Neuronal stem cell (in vitro differentiated cells): Measurements from ENCODE around the gene MSANTD4.

Experiments used
- DNase-seq: peaks from one replicate; pipeline ENCODE4 v3.0.0-alpha.2; 2013; ENCODE audit warnings: low spot score
- H2AFZ ChIP-seq: one replicate; pipeline ENCODE4 v1.6.1; 2013; ENCODE audit warnings: mild to moderate bottlenecking, low read length, inconsistent platforms
- H2AK5ac ChIP-seq: 2 replicates; pipeline ENCODE4 v1.6.1; 2013; ENCODE audit warnings: low read depth, mild to moderate bottlenecking, inconsistent platforms, low read length, moderate library complexity, mixed read lengths
- H2BK120ac ChIP-seq: 2 replicates; pipeline ENCODE4 v1.6.1; 2013; ENCODE audit warnings: low read depth, mild to moderate bottlenecking, inconsistent platforms, low read length, moderate library complexity, mixed read lengths
- H2BK12ac ChIP-seq: one replicate; pipeline ENCODE4 v1.6.1; 2013; ENCODE audit warnings: low read length, inconsistent platforms
- H2BK15ac ChIP-seq: 2 replicates; pipeline ENCODE4 v1.6.1; 2013; ENCODE audit warnings: mild to moderate bottlenecking, low read length, inconsistent platforms, mixed read lengths
- H2BK5ac ChIP-seq: one replicate; pipeline ENCODE4 v1.6.1; 2013; ENCODE audit warnings: inconsistent platforms, mild to moderate bottlenecking, low read length, moderate library complexity
- H3K14ac ChIP-seq: one replicate; pipeline ENCODE4 v1.6.1; 2013; ENCODE audit warnings: low read length, inconsistent platforms
- H3K18ac ChIP-seq: 2 replicates; pipeline ENCODE4 v1.6.1; 2013; ENCODE audit warnings: low read length, inconsistent platforms
- H3K23ac ChIP-seq: 2 replicates; pipeline ENCODE4 v1.6.1; 2013; ENCODE audit warnings: low read depth, mild to moderate bottlenecking, mixed read lengths, low read length, inconsistent platforms; ENCODE audit not compliant: poor library complexity
- H3K27ac ChIP-seq: replicated peaks from 3 replicates; pipeline ENCODE4 v1.5.1; 2013; ENCODE audit warnings: low read length, inconsistent platforms
- H3K27me3 ChIP-seq, 3 experiments: 2 replicates each; pipeline ENCODE4 v1.6.1; 2013; ENCODE audit warnings: low read length in 3 of 3, mild to moderate bottlenecking in 2 of 3, inconsistent platforms in 1 of 3, low read depth in 1 of 3, mixed read lengths in 1 of 3, moderate library complexity in 1 of 3; ENCODE audit not compliant: control insufficient read depth in 3 of 3, insufficient read depth in 3 of 3
- H3K36me3 ChIP-seq, 2 donors: replicated peaks in 1 of 2; 2 replicates each; pipeline ENCODE4 v1.6.1; 2013; ENCODE audit warnings: low read length in 2 of 2; ENCODE audit not compliant: control insufficient read depth in 2 of 2, insufficient read depth in 2 of 2
- H3K4ac ChIP-seq: 2 replicates; pipeline ENCODE4 v1.6.1; 2013; ENCODE audit warnings: inconsistent platforms, mild to moderate bottlenecking, low read length, moderate library complexity
- H3K4me1 ChIP-seq, 2 donors: 1 replicate in 1 of 2; 2 replicates in 1 of 2; pipeline ENCODE4 v1.6.1; 2013; ENCODE audit warnings: low read length in 2 of 2, low read depth in 1 of 2; ENCODE audit not compliant: control insufficient read depth in 2 of 2, insufficient read depth in 1 of 2
- H3K4me2 ChIP-seq: one replicate; pipeline ENCODE4 v1.6.1; 2013; ENCODE audit warnings: mild to moderate bottlenecking, low read length, inconsistent platforms; ENCODE audit not compliant: insufficient read depth, poor library complexity, severe bottlenecking
- H3K4me3 ChIP-seq, 2 donors: 2 replicates each; pipeline ENCODE4 v1.5.1; 2013; ENCODE audit warnings: low read length in 2 of 2, mild to moderate bottlenecking in 2 of 2, inconsistent platforms in 1 of 2, moderate library complexity in 1 of 2
- H3K79me1 ChIP-seq: one replicate; pipeline ENCODE4 v1.6.1; 2013; ENCODE audit warnings: low read depth, mild to moderate bottlenecking, inconsistent platforms, low read length, moderate library complexity
- H3K9ac ChIP-seq: one replicate; pipeline ENCODE4 v1.6.1; 2013; ENCODE audit warnings: mild to moderate bottlenecking, low read depth, low read length, inconsistent platforms; ENCODE audit not compliant: poor library complexity
- H3K9me3 ChIP-seq, 2 donors: replicated peaks in 1 of 2; 2 replicates each; pipeline versions ENCODE3 to v1.6.1; 2013; ENCODE audit warnings: low read length in 2 of 2, mild to moderate bottlenecking in 2 of 2, inconsistent platforms in 1 of 2, low read depth in 1 of 2, mixed read lengths in 1 of 2, moderate library complexity in 1 of 2; ENCODE audit not compliant: control insufficient read depth in 2 of 2, insufficient read depth in 1 of 2
- H4K8ac ChIP-seq: one replicate; pipeline ENCODE4 v1.6.1; 2013; ENCODE audit warnings: low read depth, mild to moderate bottlenecking, inconsistent platforms, low read length, moderate library complexity
- H4K91ac ChIP-seq: one replicate; pipeline ENCODE4 v1.6.1; 2013; ENCODE audit warnings: low read length, low read depth, mild to moderate bottlenecking, inconsistent platforms; ENCODE audit not compliant: poor library complexity
- WGBS, 2 donors: extraction: QIAGEN DNeasy Blood & Tissue Kit; methylation state at CpG; one replicate each; pipeline ENCODE4 v1.1.7; 2013; ENCODE audit warnings: missing lambda C conversion rate in 2 of 2, mixed read lengths in 1 of 2; ENCODE audit not compliant: insufficient read length in 2 of 2, insufficient replicate concordance in 1 of 2; ENCODE audit errors: extremely low coverage in 2 of 2; 5-methylcytosine and 5-hydroxymethylcytosine counted together

The MSANTD4 gene

DNA sequence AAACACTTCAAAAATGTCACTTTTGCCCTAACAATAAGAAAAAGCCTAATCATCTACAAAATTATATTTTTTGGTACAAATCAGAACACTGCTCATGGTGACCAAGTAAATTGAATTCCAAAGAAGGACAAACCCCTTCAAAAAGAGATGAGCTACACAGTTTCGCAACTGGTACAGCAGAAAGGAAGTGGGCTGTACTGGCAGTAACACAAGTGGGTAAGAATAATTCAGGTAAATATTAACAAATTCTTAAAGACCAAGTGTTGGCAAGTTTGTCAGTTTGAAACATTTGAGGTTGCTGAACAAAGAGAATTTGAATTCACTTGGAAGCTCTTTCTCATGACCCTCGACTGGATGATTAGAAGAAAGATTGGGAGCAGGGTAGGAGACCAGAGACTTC lies 35.5 kb downstream of the MSANTD4 start:
- Histone ChIP-seq H3K36me3 (no peaks in the 10 kb centered on the region), H2BK5ac (no peak overlapping the region), H3K9me3 (no peaks in the 10 kb centered on the region), H3K18ac (no peak overlapping the region), H2BK12ac (no peak overlapping the region), H2BK15ac (no peak overlapping the region), H3K4me1 (no peaks in the 10 kb centered on the region), H3K14ac (no peak overlapping the region), H2BK120ac (no peak overlapping the region), H2AK5ac (no peak overlapping the region), H3K79me1 (no peaks in the 10 kb centered on the region), H3K9ac (no peak overlapping the region), H3K27me3 (no peaks in the 10 kb centered on the region), H3K27ac (no peak overlapping the region), H3K4ac (no peak overlapping the region), H4K8ac (no peak overlapping the region), H3K4me3 (no peak overlapping the region), H3K23ac (no peak overlapping the region), H3K4me2 (no peak overlapping the region), H4K91ac (no peak overlapping the region), H2AFZ (no peak overlapping the region)
- no peak for DNase-seq
- no CpG with 5 or more reads among the region's 2 CpGs for WGBS, 2 donors

DNA sequence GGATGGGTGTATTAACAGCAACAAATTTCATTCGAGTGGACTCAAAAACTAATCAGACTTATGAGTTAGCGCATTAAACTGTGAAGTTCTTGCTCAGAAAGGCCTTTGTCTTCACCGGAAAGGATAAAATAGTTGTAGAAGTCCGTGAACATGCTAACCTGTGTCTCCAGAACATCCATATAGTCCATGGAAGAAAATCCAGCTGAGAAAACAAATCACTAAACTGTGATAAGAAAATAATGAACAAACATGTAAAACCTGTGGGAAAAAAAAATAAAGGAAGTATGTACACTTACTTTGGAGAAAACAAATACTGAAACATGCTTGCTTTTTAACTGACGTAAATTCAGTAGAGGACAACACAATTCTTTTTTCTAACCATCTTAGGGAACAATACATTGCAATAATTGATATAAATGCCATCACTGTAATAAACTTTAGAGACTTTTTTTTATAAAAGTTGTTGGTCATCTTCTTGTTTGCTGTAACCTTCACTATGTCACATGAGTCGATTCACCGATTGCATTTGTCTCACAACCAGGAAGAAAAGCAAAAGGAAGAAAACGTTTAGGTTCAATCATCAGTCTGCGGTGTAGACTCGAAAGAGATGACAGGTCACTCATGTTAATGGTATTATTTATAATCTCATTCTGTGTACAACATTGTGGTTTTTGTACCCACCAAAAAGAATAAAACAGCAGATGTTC lies 41.9 kb downstream of the MSANTD4 start:
- Histone ChIP-seq H2BK15ac (no peak overlapping the region), H4K8ac (no peak overlapping the region), H3K79me1 (no peaks in the 10 kb centered on the region), H3K4ac (no peak overlapping the region), H2AFZ (no peak overlapping the region), H3K27ac (no peak overlapping the region), H4K91ac (no peak overlapping the region), H2BK5ac (no peak overlapping the region), H3K23ac (no peak overlapping the region), H3K4me1 (no peaks in the 10 kb centered on the region), H3K9ac (no peak overlapping the region), H3K4me2 (no peak overlapping the region), H2BK12ac (no peak overlapping the region), H2AK5ac (no peak overlapping the region), H3K18ac (no peak overlapping the region), H3K14ac (no peak overlapping the region), H3K9me3 (no peaks in the 10 kb centered on the region), H3K27me3 (no peaks in the 10 kb centered on the region), H2BK120ac (no peak overlapping the region), H3K4me3 (no peak overlapping the region), H3K36me3 (no peaks in the 10 kb centered on the region)
- WGBS, 2 donors, result no CpG with 5 or more reads among the region's 10 CpGs
- no peak for DNase-seq

DNA sequence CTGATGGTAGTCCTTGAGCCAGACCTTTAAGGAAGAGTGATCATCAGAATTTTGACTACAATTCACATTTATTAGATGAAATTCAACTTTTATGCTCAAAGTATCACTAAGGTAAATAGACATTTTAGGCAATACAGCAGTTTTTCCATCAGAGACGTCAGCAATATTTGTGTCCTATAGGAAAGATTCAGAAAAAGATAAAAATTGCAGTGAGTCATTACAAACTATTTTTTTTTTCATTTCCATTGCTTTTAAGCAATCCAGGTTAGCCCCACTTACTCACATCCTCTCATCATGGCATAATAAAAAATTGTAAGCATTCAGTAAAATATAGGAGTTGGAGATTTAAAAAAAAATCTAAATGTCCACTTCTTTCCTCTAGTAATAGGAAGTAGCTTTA lies 46.9 kb downstream of the MSANTD4 start:
- WGBS, 2 donors, result no CpG with 5 or more reads among the region's 1 CpG
- Histone ChIP-seq H3K4ac (no peak overlapping the region), H2BK5ac (no peak overlapping the region), H2BK120ac (no peak overlapping the region), H4K8ac (no peak overlapping the region), H3K27me3 (no peaks in the 10 kb centered on the region), H3K79me1 (no peaks in the 10 kb centered on the region), H2BK12ac (no peak overlapping the region), H2AK5ac (no peak overlapping the region), H3K36me3 (no peaks in the 10 kb centered on the region), H3K18ac (no peak overlapping the region), H3K27ac (no peak overlapping the region), H3K14ac (no peak overlapping the region), H3K9me3 (no peaks in the 10 kb centered on the region), H3K9ac (no peak overlapping the region), H3K4me2 (no peak overlapping the region), H3K4me1 (no peaks in the 10 kb centered on the region), H3K4me3 (no peak overlapping the region), H2BK15ac (no peak overlapping the region), H3K23ac (no peak overlapping the region), H4K91ac (no peak overlapping the region), H2AFZ (no peak overlapping the region)
- no peak for DNase-seq

GRCh38 chr11:105969756-105970155 lies 52.3 kb downstream of the MSANTD4 start:
- no peak overlapping the region for H3K23ac ChIP-seq
- no peak overlapping the region for H3K18ac ChIP-seq
- H3K36me3 ChIP-seq, result no peaks in the 10 kb centered on the region
- no CpG with 5 or more reads among the region's 1 CpG for WGBS, 2 donors
- no peak overlapping the region for H2BK5ac ChIP-seq
- H3K4me1 ChIP-seq, result no peaks in the 10 kb centered on the region
- no peak overlapping the region for H3K9ac ChIP-seq
- no peak overlapping the region for H2BK12ac ChIP-seq
- no peak overlapping the region for H3K14ac ChIP-seq
- H3K79me1 ChIP-seq, result no peaks in the 10 kb centered on the region
- no peak overlapping the region for H4K91ac ChIP-seq
- H3K27me3 ChIP-seq, result no peaks in the 10 kb centered on the region
- H4K8ac ChIP-seq, result no peak overlapping the region
- H3K9me3 ChIP-seq, result no peaks in the 10 kb centered on the region
- DNase-seq, result no peak
- no peak overlapping the region for H2AFZ ChIP-seq
- no peak overlapping the region for H3K4me2 ChIP-seq
- no peak overlapping the region for H2BK120ac ChIP-seq
- H2BK15ac ChIP-seq, result no peak overlapping the region
- no peak overlapping the region for H3K4me3 ChIP-seq
- no peak overlapping the region for H2AK5ac ChIP-seq
- H3K27ac ChIP-seq, result no peak overlapping the region
- no peak overlapping the region for H3K4ac ChIP-seq
